Skin of body (tissue), 2 donors: ENCODE data around the gene RPRML. TPM values are rescaled to one million over a fixed set of nuclear protein-coding genes. Genes with fewer than 3 reads are reported as not detected.
"Not testable (repeated sequence)": the region's sequence is repeated elsewhere in the genome, so short reads cannot be mapped to it uniquely, and the experiment has no call there.

ENCODE experiments used
- DNase-seq: peaks from one replicate; lab custom pipeline; 2025; lab: John Stamatoyannopoulos, UW
- total RNA-seq: library from RNA; depleted of rRNA; stranded (reverse); fragments of >200 nt; gene quantifications from one replicate; pipeline ENCODE4 v1.2.3, GENCODE V29; 2014

RPRML gene
- total RNA-seq, result not detected

- no peak for DNase-seq
Measured at GRCh38 chr17:46979147-46979863, at the start of gene RPRML. Gene RPRML, minus strand, starts transcription at chr17:46979253. Its CDS starts 246 bp downstream, at chr17:46979007.

DNA sequence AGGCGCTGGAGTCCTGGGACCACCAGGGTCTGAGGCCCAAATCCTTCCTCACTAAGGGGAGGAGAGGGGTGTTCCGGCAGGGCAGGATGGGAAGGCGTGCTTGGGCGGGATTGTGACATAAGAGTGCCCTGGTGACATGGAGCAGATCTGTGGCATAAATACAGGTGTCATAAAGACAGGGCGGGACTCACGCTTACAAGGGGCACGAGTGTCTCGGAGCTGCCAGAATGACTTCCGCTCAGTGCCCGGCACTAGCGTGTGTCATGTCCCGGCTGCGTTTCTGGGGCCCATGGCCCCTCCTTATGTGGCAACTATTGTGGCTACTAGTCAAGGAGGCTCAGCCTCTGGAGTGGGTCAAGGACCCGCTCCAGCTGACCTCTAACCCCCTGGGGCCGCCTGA lies 37.9 kb upstream of the RPRML start:
- not testable (repeated sequence) for DNase-seq

GRCh38 chr17:47013341-47013740 lies 34.3 kb upstream of the RPRML start:
- no peak for DNase-seq

DNA sequence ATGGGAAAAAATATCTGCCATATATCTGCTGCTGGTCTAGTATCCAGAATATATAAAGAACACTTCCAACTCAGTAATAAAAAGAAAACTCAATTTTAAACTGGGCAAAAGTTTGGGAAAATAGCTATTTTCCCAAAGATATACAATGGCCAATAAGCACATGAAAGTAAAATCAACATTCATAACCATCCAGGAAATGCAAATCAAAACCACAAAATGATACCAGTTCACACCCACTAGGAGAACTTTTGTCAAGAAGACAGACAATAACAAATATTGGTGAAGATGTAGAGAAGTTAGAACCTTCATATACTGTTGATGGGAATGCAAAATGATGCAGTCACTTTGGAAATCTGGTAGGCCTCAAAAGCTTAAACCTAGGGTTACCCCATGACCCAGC lies 33.4 kb upstream of the RPRML start:
- DNase-seq, result no peak

DNA sequence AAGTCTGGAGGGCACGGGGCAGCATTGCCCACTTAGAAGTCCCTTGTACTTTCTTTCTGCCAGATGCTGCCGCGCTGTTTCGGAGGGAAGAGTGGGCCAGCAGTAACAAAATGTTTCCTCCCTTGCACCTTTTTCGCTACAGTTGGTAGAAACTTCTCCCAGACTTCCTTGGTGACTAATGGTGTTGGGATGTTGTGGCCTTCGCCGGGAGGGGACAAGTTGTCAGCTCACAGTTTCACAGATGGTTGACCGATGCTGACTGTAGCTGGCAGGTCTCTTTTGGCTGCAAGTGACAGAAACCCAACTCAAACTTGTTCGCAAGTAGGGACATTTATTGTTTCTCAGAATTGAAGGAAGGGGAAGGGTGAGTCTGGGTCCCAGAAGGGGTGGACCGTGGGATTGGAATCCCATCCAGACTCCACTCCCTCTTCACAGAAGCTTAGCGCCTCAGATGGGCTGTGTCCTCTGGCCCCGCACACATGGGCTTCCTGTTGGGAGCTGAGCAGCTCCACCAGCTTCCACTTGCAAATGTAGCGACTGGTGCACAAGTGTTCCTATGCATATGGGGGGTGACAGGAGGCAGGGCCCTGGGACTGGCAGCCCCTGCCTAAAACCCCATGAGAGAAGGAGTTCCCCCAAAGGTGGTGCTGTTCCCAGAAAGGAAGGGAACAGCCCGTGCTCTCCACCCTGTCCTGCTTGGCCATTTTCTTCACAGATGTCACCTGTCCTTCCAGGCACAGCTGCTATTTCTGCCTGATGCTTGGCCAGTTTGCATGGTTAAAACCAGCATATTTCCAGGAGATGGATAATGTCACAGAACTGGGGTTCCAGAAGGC lies 30.9 kb upstream of the RPRML start:
- DNase-seq, result no peak

- no peak for DNase-seq
Measured at GRCh38 chr17:47004906-47005305, 25.9 kb upstream of the RPRML start.

DNA sequence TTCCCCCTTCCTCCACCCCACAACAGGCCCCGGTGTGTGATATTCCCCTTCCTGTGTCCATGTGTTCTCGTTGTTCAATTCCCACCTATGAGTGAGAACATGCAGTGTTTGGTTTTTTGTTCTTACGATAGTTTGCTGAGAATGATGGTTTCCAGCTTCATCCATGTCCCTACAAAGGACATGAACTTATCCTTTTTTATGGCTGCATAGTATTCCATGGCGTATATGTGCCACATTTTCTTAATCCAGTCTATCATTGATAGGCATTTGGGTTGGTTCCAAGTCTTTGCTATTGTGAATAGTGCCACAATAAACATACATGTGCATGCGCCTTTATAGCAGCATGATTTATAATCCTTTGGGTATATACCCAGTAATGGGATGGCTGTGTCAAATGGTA lies 24.8 kb upstream of the RPRML start:
- not testable (repeated sequence) for DNase-seq

GRCh38 chr17:46995841-46996571 lies 17.0 kb upstream of the RPRML start:
- no peak for DNase-seq

DNA sequence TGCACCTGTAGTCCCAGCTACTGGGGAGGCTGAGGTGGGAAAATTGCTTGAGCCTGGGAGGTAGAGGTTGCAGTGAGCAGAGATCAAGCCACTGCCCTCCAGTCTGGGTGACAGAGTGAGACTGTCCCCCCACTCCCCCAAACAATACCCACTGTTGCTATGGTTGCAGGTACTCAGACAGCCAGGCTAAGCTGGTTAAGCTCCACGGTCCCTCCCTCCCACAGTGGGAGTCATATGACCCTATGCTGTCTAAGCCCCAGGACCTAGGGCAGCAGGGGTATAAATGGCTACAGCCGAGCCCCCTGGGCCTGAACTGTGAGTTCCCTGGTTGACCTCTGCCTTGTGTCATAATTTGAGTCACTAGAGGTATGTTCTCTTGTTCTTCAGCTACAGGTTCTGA lies 15.9 kb upstream of the RPRML start:
- no peak for DNase-seq

GRCh38 chr17:46991617-46992016 lies 12.6 kb upstream of the RPRML start:
- DNase-seq, result no peak

- DNase-seq, result no peak
Measured at GRCh38 chr17:46989637-46990431, 10.8 kb upstream of the RPRML start.

DNA sequence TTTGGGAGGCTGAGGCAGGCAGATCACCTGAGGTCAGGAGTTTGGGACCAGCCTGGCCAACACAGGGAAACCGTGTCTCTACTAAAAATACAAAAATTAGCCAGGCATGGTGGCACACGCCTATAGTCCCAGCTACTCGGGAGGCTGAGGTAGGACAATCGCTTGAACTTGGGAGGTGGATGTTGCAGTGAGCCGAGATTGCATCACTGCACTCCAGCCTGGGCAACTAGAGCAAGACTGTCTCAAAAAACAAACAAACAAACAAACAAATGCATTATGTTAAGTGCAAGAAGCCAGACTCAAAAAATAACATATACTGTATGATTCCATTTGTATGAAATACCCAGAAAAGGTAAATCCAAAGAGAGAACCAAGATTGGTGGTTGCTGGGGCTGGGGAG lies 8.9 kb upstream of the RPRML start:
- not testable (repeated sequence) for DNase-seq

GRCh38 chr17:46986366-46986765 lies 7.3 kb upstream of the RPRML start:
- DNase-seq, result no peak

DNA sequence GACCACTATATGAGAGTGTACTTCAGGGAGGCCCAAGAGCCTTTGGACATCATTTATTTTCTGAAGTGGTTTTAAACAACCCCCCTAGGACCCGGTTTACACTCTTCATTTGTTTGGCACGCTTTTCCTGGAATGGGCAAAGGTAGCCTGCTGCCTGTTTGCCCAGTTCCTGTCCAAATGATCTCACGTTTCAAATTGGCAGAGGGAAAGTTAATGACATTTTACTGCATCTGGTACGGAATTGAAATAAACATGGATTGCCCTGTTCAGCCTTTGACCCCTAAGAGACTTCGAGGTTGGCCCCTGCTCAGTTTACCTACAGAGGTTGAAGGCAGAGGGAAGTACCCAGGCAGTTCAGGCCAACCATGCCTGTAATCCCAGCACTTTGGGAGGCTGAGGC lies 5.8 kb upstream of the RPRML start:
- no peak for DNase-seq

GRCh38 chr17:46984341-46984740 lies 5.3 kb upstream of the RPRML start:
- no peak for DNase-seq

- DNase-seq, result no peak
Measured at GRCh38 chr17:46983782-46984181, 4.7 kb upstream of the RPRML start.

- no peak for DNase-seq
Measured at GRCh38 chr17:46982577-46982976, 3.5 kb upstream of the RPRML start.

- DNase-seq, result no peak
Measured at GRCh38 chr17:46978489-46979146, 435 bp downstream of the RPRML start.

DNA sequence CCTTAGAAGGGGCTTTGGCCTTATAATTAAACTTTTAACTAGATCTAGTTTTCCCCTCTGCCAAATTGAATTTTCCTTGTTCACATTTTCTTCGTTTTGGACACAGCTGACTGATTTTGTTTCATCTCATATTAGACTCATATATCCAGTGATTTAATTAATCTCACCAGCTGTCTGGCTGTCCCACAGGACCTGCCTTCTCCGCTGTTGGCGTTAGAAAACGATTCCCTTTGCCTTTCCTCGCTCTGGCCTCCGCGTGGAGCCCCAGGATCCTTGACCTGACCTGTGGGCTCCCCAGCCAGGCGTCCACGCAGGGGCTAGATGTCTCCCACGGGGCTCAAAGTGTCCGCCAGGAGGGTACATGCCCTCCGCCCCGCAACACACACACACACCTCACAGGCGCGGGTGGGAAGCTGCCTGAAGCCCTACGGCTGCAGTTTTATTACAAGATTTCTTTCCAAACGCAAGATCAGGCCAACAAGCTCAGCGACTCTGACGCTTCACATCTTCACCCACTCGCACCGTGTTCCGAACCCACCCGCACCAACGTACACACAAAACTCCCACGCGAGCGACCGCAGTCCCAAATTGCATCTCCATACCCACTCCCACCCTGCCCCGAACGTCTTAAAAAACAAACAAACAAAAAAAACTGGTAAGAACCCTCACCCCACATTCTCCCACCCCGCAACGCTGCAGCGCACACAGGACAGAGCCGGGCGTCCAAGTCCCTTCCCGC lies 1.1 kb downstream of the RPRML start:
- no peak for DNase-seq

- no peak for DNase-seq
Measured at GRCh38 chr17:46977348-46977747, 1.7 kb downstream of the RPRML start.
